ENCODE results near the gene SAMD13.

DNA sequence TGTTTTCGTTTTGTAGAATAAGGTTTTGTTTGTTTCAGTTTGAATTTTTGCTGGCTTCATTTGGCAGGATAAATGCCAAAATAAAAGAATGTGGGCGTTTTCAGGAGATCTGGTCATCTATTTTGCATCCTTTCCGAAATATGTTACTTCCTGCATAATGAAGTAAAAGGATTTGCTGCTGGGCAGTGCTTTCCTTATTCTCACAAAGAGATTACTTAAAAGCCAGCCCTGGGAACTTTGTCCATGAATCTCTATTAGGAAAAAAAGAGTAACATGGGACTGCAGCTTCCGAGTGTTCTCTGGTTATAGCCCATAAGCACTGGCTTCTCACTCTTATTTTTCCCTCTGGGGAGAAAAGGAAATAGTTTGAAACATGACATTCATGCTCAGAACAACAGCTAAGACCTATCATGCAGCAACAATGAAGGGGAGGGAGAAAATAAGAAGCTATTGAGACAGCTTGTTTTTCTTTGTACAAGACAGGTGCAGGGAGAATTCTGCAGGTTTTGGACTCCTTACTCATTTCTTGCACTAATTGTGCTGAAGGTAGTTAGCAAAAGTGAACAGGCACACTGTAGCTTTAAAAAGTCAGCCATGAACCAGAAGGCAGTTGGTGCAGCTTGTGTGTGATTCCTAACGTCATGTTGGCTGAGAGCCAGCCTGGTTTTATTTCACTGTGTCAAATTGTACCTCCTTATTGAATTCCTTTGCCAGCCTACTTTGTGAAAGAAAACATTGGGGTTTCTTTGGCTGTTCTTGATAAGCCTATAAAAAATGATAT is at the start of gene SAMD13:
- TF ChIP-seq, protein P1, sequence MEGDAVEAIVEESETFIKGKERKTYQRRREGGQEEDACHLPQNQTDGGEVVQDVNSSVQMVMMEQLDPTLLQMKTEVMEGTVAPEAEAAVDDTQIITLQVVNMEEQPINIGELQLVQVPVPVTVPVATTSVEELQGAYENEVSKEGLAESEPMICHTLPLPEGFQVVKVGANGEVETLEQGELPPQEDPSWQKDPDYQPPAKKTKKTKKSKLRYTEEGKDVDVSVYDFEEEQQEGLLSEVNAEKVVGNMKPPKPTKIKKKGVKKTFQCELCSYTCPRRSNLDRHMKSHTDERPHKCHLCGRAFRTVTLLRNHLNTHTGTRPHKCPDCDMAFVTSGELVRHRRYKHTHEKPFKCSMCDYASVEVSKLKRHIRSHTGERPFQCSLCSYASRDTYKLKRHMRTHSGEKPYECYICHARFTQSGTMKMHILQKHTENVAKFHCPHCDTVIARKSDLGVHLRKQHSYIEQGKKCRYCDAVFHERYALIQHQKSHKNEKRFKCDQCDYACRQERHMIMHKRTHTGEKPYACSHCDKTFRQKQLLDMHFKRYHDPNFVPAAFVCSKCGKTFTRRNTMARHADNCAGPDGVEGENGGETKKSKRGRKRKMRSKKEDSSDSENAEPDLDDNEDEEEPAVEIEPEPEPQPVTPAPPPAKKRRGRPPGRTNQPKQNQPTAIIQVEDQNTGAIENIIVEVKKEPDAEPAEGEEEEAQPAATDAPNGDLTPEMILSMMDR (IDR thresholded peaks at IDR 0.05), result no peak
- TF ChIP-seq POLR2A (IDR thresholded peaks at IDR 0.05), result no peak
- peak in 2 of 3 donors; percentile 32 to 39 for TF ChIP-seq POLR2AphosphoS5 (IDR thresholded peaks at IDR 0.05)
- TF ChIP-seq EP300 (IDR thresholded peaks at IDR 0.05), result no peak
